WTC11 (cell line): ENCODE measurements around the gene RENBP. TPM values are rescaled to one million over a fixed set of nuclear protein-coding genes. Genes with fewer than 3 reads are reported as not detected.

Experiments
- ATAC-seq: fragments of 200-7000 bp; cut with Tn5 transposase; 2 replicates; pipeline ENCODE4 v1.10.0; 2021; ENCODE audit warnings: mild to moderate bottlenecking, moderate library complexity
- CTCF ChIA-PET: fragments of 300-600 bp; sonication (Branson Sonifier 250); formaldehyde crosslinking; loops from one replicate; lab custom pipeline; 2021; ENCODE audit warnings: antibody characterized with exemption; lab: Charles Lee
- POLR2A ChIA-PET: fragments of 350-600 bp; sonication (Branson Sonifier 250); formaldehyde crosslinking; loops from one replicate; lab custom pipeline; 2021; ENCODE audit warnings: antibody characterized with exemption; lab: Charles Lee
- DNase-seq: peaks from one replicate; pipeline ENCODE4 v3.0.0; 2021; ENCODE audit warnings: low spot score
- H3K27ac Mint-ChIP-seq: 2 replicates; pipeline ENCODE4 v1.8.0; 2021; ENCODE audit warnings: mixed read lengths
- H3K27me3 Mint-ChIP-seq: 2 replicates; pipeline ENCODE4 v1.8.0; 2021; ENCODE audit warnings: low read depth, mild to moderate bottlenecking, moderate library complexity, mixed read lengths
- H3K36me3 Mint-ChIP-seq: 2 replicates; pipeline ENCODE4 v1.8.0; 2021; ENCODE audit warnings: mixed read lengths
- H3K4me1 Mint-ChIP-seq: 2 replicates; pipeline ENCODE4 v1.8.0; 2022; ENCODE audit warnings: mixed read lengths
- H3K4me3 Mint-ChIP-seq: 2 replicates; pipeline ENCODE4 v1.8.0; 2021; ENCODE audit warnings: mild to moderate bottlenecking, moderate library complexity, mixed read lengths
- H3K9me3 Mint-ChIP-seq: 2 replicates; pipeline ENCODE4 v1.8.0; 2021; ENCODE audit warnings: mixed read lengths
- AFF4 ChIP-seq: sonication (generic); formaldehyde crosslinking; IDR thresholded peaks from 2 replicates; pipeline ENCODE4 v1.8.1; 2023; ENCODE audit warnings: mild to moderate bottlenecking, missing genetic modification reagents, borderline replicate concordance
- CTCF ChIP-seq: fragments of 200-600 bp; IDR thresholded peaks from 2 replicates; pipeline ENCODE4 v1.8.0; 2022; ENCODE audit warnings: antibody characterized with exemption
- IRF2 ChIP-seq: sonication (generic); formaldehyde crosslinking; IDR thresholded peaks from 2 replicates; pipeline ENCODE4 v1.8.0; 2022; ENCODE audit warnings: low read depth, missing genetic modification reagents, borderline replicate concordance
- MXD4 ChIP-seq: fragments of 250-450 bp; sonication (Bioruptor Pico); IDR thresholded peaks from 2 replicates; pipeline ENCODE4 v1.8.0; 2021; ENCODE audit warnings: mild to moderate bottlenecking, moderate library complexity, borderline replicate concordance
- MYBL2 ChIP-seq: sonication (generic); formaldehyde crosslinking; IDR thresholded peaks from 2 replicates; pipeline ENCODE4 v1.8.1; 2023; ENCODE audit warnings: mild to moderate bottlenecking, moderate library complexity, missing genetic modification reagents
- NFE2L1 ChIP-seq: sonication (generic); formaldehyde crosslinking; IDR thresholded peaks from 2 replicates; pipeline ENCODE4 v1.8.1; 2023; ENCODE audit warnings: missing genetic modification reagents
- NFYB ChIP-seq: sonication (generic); formaldehyde crosslinking; conservative IDR thresholded peaks from 2 replicates; pipeline ENCODE4 v1.8.0; 2022; ENCODE audit warnings: low read depth, missing genetic modification reagents
- NR1H2 ChIP-seq: sonication (generic); formaldehyde crosslinking; IDR thresholded peaks from 2 replicates; pipeline ENCODE4 v1.9.0; 2021; ENCODE audit warnings: mild to moderate bottlenecking, moderate library complexity, missing genetic modification reagents
- OVOL2 ChIP-seq: fragments of 250-450 bp; sonication (Bioruptor Pico); IDR thresholded peaks from 2 replicates; pipeline ENCODE4 v1.9.0; 2021; ENCODE audit warnings: mild to moderate bottlenecking, borderline replicate concordance
- PREB ChIP-seq: sonication (generic); formaldehyde crosslinking; IDR thresholded peaks from 2 replicates; pipeline ENCODE4 v1.8.1; 2022; ENCODE audit warnings: mild to moderate bottlenecking, missing genetic modification reagents, moderate library complexity, borderline replicate concordance
- TCF7 ChIP-seq: sonication (generic); formaldehyde crosslinking; IDR thresholded peaks from 2 replicates; pipeline ENCODE4 v1.8.0; 2022; ENCODE audit warnings: mild to moderate bottlenecking, low read depth, missing genetic modification reagents, moderate library complexity
- USF2 ChIP-seq: sonication (generic); formaldehyde crosslinking; IDR thresholded peaks from 2 replicates; pipeline ENCODE4 v1.8.1; 2023; ENCODE audit warnings: mild to moderate bottlenecking, missing genetic modification reagents, moderate library complexity
- ZNF532 ChIP-seq: fragments of 250-450 bp; sonication (Bioruptor Pico); IDR thresholded peaks from 2 replicates; pipeline ENCODE4 v1.9.0; 2021; ENCODE audit warnings: mild to moderate bottlenecking, borderline replicate concordance
- total RNA-seq: library from RNA; stranded (reverse); gene quantifications from 3 replicates; pipeline ENCODE4 v1.2.3, GENCODE V29; 2021
- TF ChIP-seq, protein P1 (sequence below): fragments of 250-450 bp; sonication (Bioruptor Pico); IDR thresholded peaks from 2 replicates; pipeline ENCODE4 v1.9.0; 2021; ENCODE audit warnings: mild to moderate bottlenecking
- TF ChIP-seq, protein P2 (sequence below): fragments of 250-450 bp; sonication (Bioruptor Pico); IDR thresholded peaks from 2 replicates; pipeline ENCODE4 v2.1.2; 2022; ENCODE audit warnings: mild to moderate bottlenecking, moderate library complexity

RENBP gene
- total RNA-seq, 1 experiment from 2014 or later: 14.0 TPM

DNA sequence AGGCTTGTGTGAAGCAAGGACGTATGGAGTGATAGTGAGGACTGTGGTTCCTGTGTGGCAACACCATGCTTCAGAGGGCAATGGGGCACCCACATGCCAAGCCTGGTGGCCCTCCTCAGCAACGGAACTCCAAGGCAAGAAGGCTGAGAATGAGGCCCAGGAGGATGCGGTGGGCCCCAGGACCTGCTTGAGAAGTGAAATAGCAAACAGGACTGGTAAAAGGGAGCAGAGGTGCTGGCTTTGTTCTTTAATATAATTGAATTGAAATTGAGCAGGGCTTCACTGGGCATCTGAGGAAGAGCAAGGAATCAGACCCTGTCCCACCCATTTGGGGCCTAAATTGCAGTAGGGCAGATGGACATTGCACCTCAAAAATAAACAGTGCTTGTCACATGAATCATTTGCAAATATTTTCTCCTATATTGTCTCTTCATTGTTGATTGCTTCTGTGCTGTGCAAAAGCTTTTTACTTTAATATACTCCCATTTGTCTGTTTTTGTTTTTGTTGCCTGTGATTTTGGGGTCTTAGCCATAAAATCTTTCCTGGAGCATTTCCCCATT lies 30.4 kb upstream of the RENBP start (continued):
- no peak for TF ChIP-seq MYBL2 (CRISPR knock-in tag)
- TF ChIP-seq NFE2L1 (CRISPR knock-in tag): no peak
- no peak for TF ChIP-seq ZNF532 (CRISPR knock-in tag)
- no peak for TF ChIP-seq CTCF
- TF ChIP-seq OVOL2 (CRISPR knock-in tag): no peak
- TF ChIP-seq USF2: no peak

- ChIA-PET CTCF (interaction anchor here (1.1 kb wide), 2 partner anchors 40 to 334 kb away, joined by 3 to 4 read pairs; no protein-coding TSS in a partner anchor), POLR2A (interaction anchor here (0.8 kb wide), 1 partner anchor 28 kb away, joined by 3 read pairs; no protein-coding TSS in a partner anchor)
- ATAC-seq (no peak), DNase-seq (no peak)
- H3K36me3 Mint-ChIP-seq: no peaks in the 10 kb centered on the region; the same call in 1 of the 2 replicates
- H3K9me3 Mint-ChIP-seq: no peaks in the 10 kb centered on the region
- peak overlapping the region; percentile 21 for H3K27ac Mint-ChIP-seq
- no peaks in the 10 kb centered on the region for H3K27me3 Mint-ChIP-seq
- 0 out of 2 replicates have a peak, but pooled peaks cover 10% of the 10 kb centered on the region for H3K4me1 Mint-ChIP-seq
- H3K4me3 Mint-ChIP-seq: no peak overlapping the region; the same call in 1 of the 2 replicates
- TF ChIP-seq NR1H2 (CRISPR knock-in tag) (no peak), MXD4 (CRISPR knock-in tag) (no peak), AFF4 (no peak), NFYB (no peak), PREB (no peak), TCF7 (no peak), IRF2 (CRISPR knock-in tag) (no peak)
- TF ChIP-seq, protein P1, sequence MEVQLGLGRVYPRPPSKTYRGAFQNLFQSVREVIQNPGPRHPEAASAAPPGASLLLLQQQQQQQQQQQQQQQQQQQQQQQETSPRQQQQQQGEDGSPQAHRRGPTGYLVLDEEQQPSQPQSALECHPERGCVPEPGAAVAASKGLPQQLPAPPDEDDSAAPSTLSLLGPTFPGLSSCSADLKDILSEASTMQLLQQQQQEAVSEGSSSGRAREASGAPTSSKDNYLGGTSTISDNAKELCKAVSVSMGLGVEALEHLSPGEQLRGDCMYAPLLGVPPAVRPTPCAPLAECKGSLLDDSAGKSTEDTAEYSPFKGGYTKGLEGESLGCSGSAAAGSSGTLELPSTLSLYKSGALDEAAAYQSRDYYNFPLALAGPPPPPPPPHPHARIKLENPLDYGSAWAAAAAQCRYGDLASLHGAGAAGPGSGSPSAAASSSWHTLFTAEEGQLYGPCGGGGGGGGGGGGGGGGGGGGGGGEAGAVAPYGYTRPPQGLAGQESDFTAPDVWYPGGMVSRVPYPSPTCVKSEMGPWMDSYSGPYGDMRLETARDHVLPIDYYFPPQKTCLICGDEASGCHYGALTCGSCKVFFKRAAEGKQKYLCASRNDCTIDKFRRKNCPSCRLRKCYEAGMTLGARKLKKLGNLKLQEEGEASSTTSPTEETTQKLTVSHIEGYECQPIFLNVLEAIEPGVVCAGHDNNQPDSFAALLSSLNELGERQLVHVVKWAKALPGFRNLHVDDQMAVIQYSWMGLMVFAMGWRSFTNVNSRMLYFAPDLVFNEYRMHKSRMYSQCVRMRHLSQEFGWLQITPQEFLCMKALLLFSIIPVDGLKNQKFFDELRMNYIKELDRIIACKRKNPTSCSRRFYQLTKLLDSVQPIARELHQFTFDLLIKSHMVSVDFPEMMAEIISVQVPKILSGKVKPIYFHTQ: no peak
- TF ChIP-seq, protein P2, sequence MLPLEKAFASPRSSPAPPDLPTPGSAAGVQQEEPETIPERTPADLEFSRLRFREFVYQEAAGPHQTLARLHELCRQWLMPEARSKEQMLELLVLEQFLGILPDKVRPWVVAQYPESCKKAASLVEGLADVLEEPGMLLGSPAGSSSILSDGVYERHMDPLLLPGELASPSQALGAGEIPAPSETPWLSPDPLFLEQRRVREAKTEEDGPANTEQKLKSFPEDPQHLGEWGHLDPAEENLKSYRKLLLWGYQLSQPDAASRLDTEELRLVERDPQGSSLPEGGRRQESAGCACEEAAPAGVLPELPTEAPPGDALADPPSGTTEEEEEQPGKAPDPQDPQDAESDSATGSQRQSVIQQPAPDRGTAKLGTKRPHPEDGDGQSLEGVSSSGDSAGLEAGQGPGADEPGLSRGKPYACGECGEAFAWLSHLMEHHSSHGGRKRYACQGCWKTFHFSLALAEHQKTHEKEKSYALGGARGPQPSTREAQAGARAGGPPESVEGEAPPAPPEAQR (CRISPR knock-in tag): no peak
These were observed 29.7 kb upstream of the RENBP start for GRCh38 chrX:153974003-153974725.
